Lower leg skin (tissue), 4 donors: ENCODE data around the gene CAMK2G. TPM values are rescaled to one million over a fixed set of nuclear protein-coding genes. Genes with fewer than 3 reads are reported as not detected.
A peak's percentile ranks its signal among the peaks of the same experiment; 100 is the strongest.

Experiments
- DNase-seq, 2 donors: peaks; one replicate each; pipeline ENCODE4 v3.0.0-alpha.2; 2019; ENCODE audit warnings: low spot score in 2 of 2
- H3K4me3 ChIP-seq: fragments of 200-600 bp; sonication (generic); 2 replicates; pipeline ENCODE4 v1.5.1; 2017; ENCODE audit warnings: mild to moderate bottlenecking, low read depth; ENCODE audit not compliant: poor library complexity, severe bottlenecking
- POLR2A ChIP-seq, 2 donors: fragments of 450-650 bp; IDR thresholded peaks; one replicate each; pipeline ENCODE4 v1.6.1; 2016 to 2017; ENCODE audit warnings: antibody characterized with exemption in 2 of 2, mild to moderate bottlenecking in 1 of 2, moderate library complexity in 1 of 2
- WGBS, 2 donors: methylation state at CpG; one replicate each; pipeline ENCODE4 v1.1.5; 2018; 5-methylcytosine and 5-hydroxymethylcytosine counted together
- intact Hi-C: fragments of 100-400 bp; cut with DNase I; formaldehyde crosslinking; loops from one replicate; pipeline ENCODE4 v1.15.0; 2023; ENCODE audit warnings: low total_unique reads
- total RNA-seq, 4 donors: library from RNA; depleted of rRNA; stranded (reverse); fragments of >200 nt; gene quantifications; one replicate each; pipeline ENCODE4 v1.1.0, GENCODE V29; 2016
- TF ChIP-seq, protein P1 (sequence below), 3 donors: fragments of 450-650 bp; IDR thresholded peaks; one replicate each; pipeline ENCODE4 v1.5.1; 2016; ENCODE audit warnings: antibody characterized with exemption in 3 of 3, mild to moderate bottlenecking in 3 of 3, moderate library complexity in 2 of 3

Gene CAMK2G
- total RNA-seq, 4 donors from 2014 or later: 20.0 to 27.9 (median 24.2) TPM

DNA sequence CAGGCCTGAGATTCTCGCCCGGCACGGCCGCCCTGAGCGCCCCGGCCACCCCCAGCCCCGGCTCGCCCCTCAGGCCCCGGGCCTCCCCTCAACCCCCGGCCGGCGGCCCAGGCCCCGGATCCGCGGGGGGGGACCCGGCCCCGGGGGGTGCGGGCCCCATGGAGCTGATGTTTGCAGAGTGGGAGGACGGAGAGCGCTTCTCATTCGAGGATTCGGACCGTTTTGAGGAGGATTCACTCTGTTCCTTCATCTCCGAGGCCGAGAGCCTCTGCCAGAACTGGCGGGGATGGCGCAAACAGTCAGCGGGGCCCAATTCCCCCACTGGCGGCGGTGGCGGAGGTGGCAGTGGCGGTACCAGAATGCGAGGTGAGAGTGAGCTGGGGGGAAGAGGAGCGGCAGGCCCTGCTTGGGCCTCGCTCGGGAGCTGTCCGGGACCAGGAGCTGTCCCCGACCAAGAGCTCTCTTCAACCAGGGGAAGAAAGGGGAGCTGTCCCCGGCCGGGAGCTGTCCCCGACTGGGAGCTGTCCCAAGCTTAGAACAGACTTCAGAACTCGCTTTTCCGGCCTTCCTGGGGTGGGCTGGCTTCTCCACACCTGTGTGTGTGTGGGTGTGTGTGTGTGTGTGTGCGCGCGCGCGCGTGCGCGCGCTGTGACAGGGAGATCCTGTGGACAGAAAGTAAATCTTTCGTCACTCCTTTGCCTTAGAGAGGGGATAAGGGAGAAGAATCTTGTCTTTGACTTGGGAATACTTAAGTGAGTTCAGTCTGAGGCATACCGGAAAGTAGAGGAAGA is 88.4 kb downstream of the CAMK2G start:
- peak overlapping the region; percentile 100 for H3K4me3 ChIP-seq
- DNase-seq: no peak
- WGBS, 2 donors: 0% methylated on average over 24 to 35 of the region's 54 CpGs
- TF ChIP-seq, protein P1, sequence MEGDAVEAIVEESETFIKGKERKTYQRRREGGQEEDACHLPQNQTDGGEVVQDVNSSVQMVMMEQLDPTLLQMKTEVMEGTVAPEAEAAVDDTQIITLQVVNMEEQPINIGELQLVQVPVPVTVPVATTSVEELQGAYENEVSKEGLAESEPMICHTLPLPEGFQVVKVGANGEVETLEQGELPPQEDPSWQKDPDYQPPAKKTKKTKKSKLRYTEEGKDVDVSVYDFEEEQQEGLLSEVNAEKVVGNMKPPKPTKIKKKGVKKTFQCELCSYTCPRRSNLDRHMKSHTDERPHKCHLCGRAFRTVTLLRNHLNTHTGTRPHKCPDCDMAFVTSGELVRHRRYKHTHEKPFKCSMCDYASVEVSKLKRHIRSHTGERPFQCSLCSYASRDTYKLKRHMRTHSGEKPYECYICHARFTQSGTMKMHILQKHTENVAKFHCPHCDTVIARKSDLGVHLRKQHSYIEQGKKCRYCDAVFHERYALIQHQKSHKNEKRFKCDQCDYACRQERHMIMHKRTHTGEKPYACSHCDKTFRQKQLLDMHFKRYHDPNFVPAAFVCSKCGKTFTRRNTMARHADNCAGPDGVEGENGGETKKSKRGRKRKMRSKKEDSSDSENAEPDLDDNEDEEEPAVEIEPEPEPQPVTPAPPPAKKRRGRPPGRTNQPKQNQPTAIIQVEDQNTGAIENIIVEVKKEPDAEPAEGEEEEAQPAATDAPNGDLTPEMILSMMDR (IDR thresholded peaks at IDR 0.05): no peak
- TF ChIP-seq POLR2A (IDR thresholded peaks at IDR 0.05): no peak
- intact Hi-C loops: no loop called here

GRCh38 chr10:73785211-73785720 is 89.1 kb downstream of the CAMK2G start, which contains the start of gene ZSWIM8:
TSS of gene ZSWIM8 (plus strand) at chr10:73785606. CDS start at chr10:73785879, 273 bp downstream.
- peak in 1 of 2 donors; percentile 19 for TF ChIP-seq POLR2A (IDR thresholded peaks at IDR 0.05)
- TF ChIP-seq, protein P1 (IDR thresholded peaks at IDR 0.05): no peak
- intact Hi-C loops: no loop called here
- H3K4me3 ChIP-seq: peak within 1 kb of the TSS; percentile 100
- DNase-seq: peak; percentile 93 to 97
- WGBS, 2 donors: 0 to 1% methylated on average over 29 to 33 of the region's 36 CpGs

- 43 to 45% methylated on average over 2 of the region's 2 CpGs for WGBS, 2 donors
- H3K4me3 ChIP-seq: no peak overlapping the region
- intact Hi-C loops: no loop called here
- no peak for DNase-seq
- TF ChIP-seq, protein P1 (IDR thresholded peaks at IDR 0.05): no peak
- no peak for TF ChIP-seq POLR2A (IDR thresholded peaks at IDR 0.05)
Observed at GRCh38 chr10:73782749-73783085, 91.6 kb downstream of the CAMK2G start.

- WGBS, 2 donors: 0 to 1% methylated on average over 50 to 57 of the region's 57 CpGs
- H3K4me3 ChIP-seq: peak within 1 kb of the TSS; percentile 75
- TF ChIP-seq POLR2A (IDR thresholded peaks at IDR 0.05): no peak
- TF ChIP-seq, protein P1 (IDR thresholded peaks at IDR 0.05): no peak
- intact Hi-C loops: no loop called here
- peak; percentile 89 to 98 for DNase-seq
Observed at GRCh38 chr10:73781879-73782748, 92.2 kb downstream of the CAMK2G start, which contains the start of gene CHCHD1. TSS of gene CHCHD1 (plus strand) at chr10:73782048. CDS start at chr10:73782076, 28 bp downstream.

- intact Hi-C loops: no loop called here
- no peak for DNase-seq
- TF ChIP-seq, protein P1 (IDR thresholded peaks at IDR 0.05): no peak
- peak overlapping the region; percentile 75 for H3K4me3 ChIP-seq
- 1% methylated on average over 13 to 14 of the region's 14 CpGs for WGBS, 2 donors
Observed at GRCh38 chr10:73781548-73781878, 92.8 kb downstream of the CAMK2G start.
